Kidney (tissue), 14 donors: ENCODE results near the gene SMCO2. TPM values are rescaled to one million over a fixed set of nuclear protein-coding genes. Genes with fewer than 3 reads are reported as not detected.
A peak's percentile ranks its signal among the peaks of the same experiment; 100 is the strongest.

Experiments used
- DNase-seq, 5 donors: peaks; one replicate each; pipeline ENCODE4 v3.0.0-alpha.2; 2013 to 2020
- FAIRE-seq: peaks from 2 replicates; lab custom pipeline; 2012; peaks lifted over from hg19 to GRCh38; lab: Jason Lieb, UNC
- H3K27ac ChIP-seq, 2 donors: one replicate each; pipeline ENCODE4 v1.7.0; 2013; ENCODE audit warnings: low read depth in 2 of 2, low read length in 2 of 2, inconsistent platforms in 1 of 2
- H3K27me3 ChIP-seq: one replicate; pipeline ENCODE4 v1.7.1; 2013; ENCODE audit warnings: low read length, inconsistent platforms; ENCODE audit not compliant: control insufficient read depth, insufficient read depth
- H3K36me3 ChIP-seq, 3 donors: one replicate each; pipeline versions ENCODE4 v1.7.0 to v1.7.1; 2013; ENCODE audit warnings: low read length in 3 of 3, control low read depth in 1 of 3, inconsistent platforms in 1 of 3; ENCODE audit not compliant: insufficient read depth in 3 of 3, control insufficient read depth in 2 of 3
- H3K4me1 ChIP-seq, 3 donors: one replicate each; pipeline versions ENCODE4 v1.7.0 to v1.7.1; 2013; ENCODE audit warnings: low read length in 3 of 3, inconsistent platforms in 1 of 3, low read depth in 1 of 3; ENCODE audit not compliant: control insufficient read depth in 2 of 3, insufficient read depth in 2 of 3
- H3K4me3 ChIP-seq, 3 donors: one replicate each; pipeline versions ENCODE4 v1.7.0 to v1.8.1; 2013; ENCODE audit warnings: low read length in 3 of 3, control low read depth in 1 of 3, inconsistent platforms in 1 of 3
- H3K9ac ChIP-seq, 3 donors: one replicate each; pipeline versions ENCODE4 v1.7.0 to v1.7.1; 2013; ENCODE audit warnings: low read length in 3 of 3, control low read depth in 1 of 3, inconsistent platforms in 1 of 3
- H3K9me3 ChIP-seq, 3 donors: one replicate each; pipeline versions ENCODE4 v1.7.0 to v1.7.1; 2013; ENCODE audit warnings: low read length in 3 of 3, control low read depth in 1 of 3, inconsistent platforms in 1 of 3; ENCODE audit not compliant: control insufficient read depth in 2 of 3, insufficient read depth in 1 of 3
- CTCF ChIP-seq: IDR thresholded peaks from 3 replicates; pipeline ENCODE4 v1.5.1; 2012; ENCODE audit warnings: mild to moderate bottlenecking, moderate library complexity, borderline replicate concordance; ENCODE audit not compliant: insufficient read depth; ENCODE audit errors: extremely low read depth
- intact Hi-C: fragments of 100-400 bp; cut with DNase I; formaldehyde crosslinking; loops from one replicate; pipeline ENCODE4 v1.11.1; 2022
- polyA plus RNA-seq: library from polyadenylated mRNA; stranded (reverse); fragments of 350-450 nt; fragmentation: Illumina TruSeq; extraction: RNeasy Lipid Tissue Mini Kit (QIAGEN cat#74804); gene quantifications from one replicate; pipeline ENCODE4 v1.2.3, GENCODE V29; 2014; ENCODE audit warnings: low read depth, low replicate concordance; ENCODE audit not compliant: insufficient read depth
- total RNA-seq: library from RNA; stranded (reverse); fragmentation: NEBNext Ultra II Directional; extraction: Animal tissue kit (Norgen Biotek cat#: 25700); gene quantifications from one replicate; pipeline ENCODE4 v1.2.1, GENCODE V29; 2021
- donor health status: control.
- donor health status: control.
- donor health status: control.
- donor health status: control.
- donor health status: control.
- donor health status: DM: yes; HTN: yes; CAD: no.
- donor health status: Normal renal cell carcinoma (clear cell type).

Gene SMCO2
- total and polyA plus RNA-seq, 2 donors from 2014 or later, result 0.38 TPM; not detected in 1

- intact Hi-C loops, result no loop called here
- Histone ChIP-seq H3K36me3 (no peaks in the 10 kb centered on the region), H3K4me3 (no peak overlapping the region), H3K27me3 (no peaks in the 10 kb centered on the region), H3K9me3 (no peaks in the 10 kb centered on the region), H3K4me1 (no peaks in the 10 kb centered on the region), H3K27ac (no peak overlapping the region), H3K9ac (no peak overlapping the region)
- FAIRE-seq (no peak), DNase-seq (peak in 2 of 5 donors; percentile 19 to 29)
- TF ChIP-seq CTCF, result no peak
These were observed 45.6 kb upstream of the SMCO2 start for GRCh38 chr12:27400856-27401354.

GRCh38 chr12:27412047-27412446 lies 34.5 kb upstream of the SMCO2 start:
- TF ChIP-seq CTCF, result no peak
- H3K9ac ChIP-seq, result no peak overlapping the region
- H3K9me3 ChIP-seq, result no peaks in the 10 kb centered on the region
- no peak for DNase-seq
- H3K36me3 ChIP-seq, result no peaks in the 10 kb centered on the region
- H3K27ac ChIP-seq, result no peak overlapping the region
- no peaks in the 10 kb centered on the region for H3K4me1 ChIP-seq
- no peak overlapping the region for H3K4me3 ChIP-seq
- FAIRE-seq, result no peak
- no peaks in the 10 kb centered on the region for H3K27me3 ChIP-seq
- intact Hi-C loops, result no loop called here

- Histone ChIP-seq H3K4me3 (no peak overlapping the region), H3K9me3 (no peaks in the 10 kb centered on the region), H3K27me3 (no peaks in the 10 kb centered on the region), H3K27ac (no peak overlapping the region), H3K36me3 (no peaks in the 10 kb centered on the region), H3K9ac (no peak overlapping the region), H3K4me1 (no peaks in the 10 kb centered on the region)
- no peak for TF ChIP-seq CTCF
- FAIRE-seq (no peak), DNase-seq (no peak)
- intact Hi-C loops, result loop anchor here (10.0 kb wide), 1 partner anchor 232 kb away; no protein-coding TSS in a partner anchor
These were observed 23.8 kb upstream of the SMCO2 start for GRCh38 chr12:27422697-27423096.
